Activated CD8-positive, alpha-beta memory T cell treated with anti-CD3 and anti-CD28 coated beads for 24 hours (primary cell): ENCODE measurements around the gene DOLPP1.
"Not testable (repeated sequence)": the region's sequence is repeated elsewhere in the genome, so short reads cannot be mapped to it uniquely, and the experiment has no call there.

Experiments used
- DNase-seq: peaks from one replicate; pipeline ENCODE4 v3.0.0-alpha.2; 2020

DOLPP1 gene, protein sequence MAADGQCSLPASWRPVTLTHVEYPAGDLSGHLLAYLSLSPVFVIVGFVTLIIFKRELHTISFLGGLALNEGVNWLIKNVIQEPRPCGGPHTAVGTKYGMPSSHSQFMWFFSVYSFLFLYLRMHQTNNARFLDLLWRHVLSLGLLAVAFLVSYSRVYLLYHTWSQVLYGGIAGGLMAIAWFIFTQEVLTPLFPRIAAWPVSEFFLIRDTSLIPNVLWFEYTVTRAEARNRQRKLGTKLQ

GRCh38 chr9:129080601-129081387 is at the start of gene DOLPP1:
Gene DOLPP1 (plus strand): TSS chr9:129081111. CDS start chr9:129081132, 21 bp downstream.
- DNase-seq, result peak; percentile 99

DNA sequence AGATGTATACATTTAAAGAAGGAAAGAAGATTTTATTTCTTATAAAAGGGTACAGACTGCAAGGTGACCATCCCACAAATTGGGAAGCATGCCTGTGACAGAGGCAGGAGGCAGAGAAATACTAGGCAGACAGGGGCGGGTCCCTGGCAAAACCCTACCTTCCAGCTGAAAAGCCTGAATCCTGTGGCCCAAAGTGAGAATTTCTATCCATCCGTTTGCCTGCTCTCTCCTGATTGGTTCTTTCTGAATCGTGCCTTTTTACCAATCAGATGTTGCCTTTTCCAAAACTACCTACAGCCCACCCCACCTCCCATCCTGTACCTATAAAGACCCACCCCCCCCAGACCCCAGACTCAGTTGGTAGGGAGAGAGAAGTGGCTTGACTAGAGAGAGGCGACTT is 49.4 kb upstream of the DOLPP1 start:
- DNase-seq, result no peak

DNA sequence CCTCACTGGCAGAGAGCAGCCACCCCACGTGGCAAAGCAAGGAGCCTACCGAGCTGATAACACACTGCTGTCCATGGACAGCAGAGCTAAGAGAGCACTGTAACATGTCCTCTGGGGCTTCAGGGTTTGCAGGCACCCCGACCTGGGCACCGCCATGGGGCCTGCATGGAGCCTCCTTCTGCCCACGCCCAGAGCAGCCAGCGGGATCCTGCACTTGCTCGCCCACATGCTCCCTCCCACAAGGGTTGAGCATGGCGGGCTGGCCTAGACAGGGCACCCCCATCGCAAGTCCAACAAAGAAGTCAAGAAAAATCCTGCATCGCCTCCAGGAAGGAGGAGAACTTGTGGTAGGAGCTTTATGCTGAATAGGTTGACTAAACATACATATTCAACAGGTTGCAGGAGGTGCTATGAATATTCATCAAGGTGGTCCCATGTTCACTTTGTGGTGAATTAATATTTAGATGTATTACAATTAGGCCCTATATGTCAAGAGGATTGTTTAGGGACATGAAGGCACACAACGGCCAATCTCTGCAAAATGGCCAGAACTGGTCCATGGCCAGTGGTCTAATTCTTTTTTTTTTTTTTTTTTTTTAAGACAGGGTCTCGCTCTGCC is 48.3 kb upstream of the DOLPP1 start:
- no peak for DNase-seq

- no peak for DNase-seq
Observed at GRCh38 chr9:129033216-129033615, 47.7 kb upstream of the DOLPP1 start.

GRCh38 chr9:129035838-129036237 is 45.1 kb upstream of the DOLPP1 start:
- not testable (repeated sequence) for DNase-seq

DNA sequence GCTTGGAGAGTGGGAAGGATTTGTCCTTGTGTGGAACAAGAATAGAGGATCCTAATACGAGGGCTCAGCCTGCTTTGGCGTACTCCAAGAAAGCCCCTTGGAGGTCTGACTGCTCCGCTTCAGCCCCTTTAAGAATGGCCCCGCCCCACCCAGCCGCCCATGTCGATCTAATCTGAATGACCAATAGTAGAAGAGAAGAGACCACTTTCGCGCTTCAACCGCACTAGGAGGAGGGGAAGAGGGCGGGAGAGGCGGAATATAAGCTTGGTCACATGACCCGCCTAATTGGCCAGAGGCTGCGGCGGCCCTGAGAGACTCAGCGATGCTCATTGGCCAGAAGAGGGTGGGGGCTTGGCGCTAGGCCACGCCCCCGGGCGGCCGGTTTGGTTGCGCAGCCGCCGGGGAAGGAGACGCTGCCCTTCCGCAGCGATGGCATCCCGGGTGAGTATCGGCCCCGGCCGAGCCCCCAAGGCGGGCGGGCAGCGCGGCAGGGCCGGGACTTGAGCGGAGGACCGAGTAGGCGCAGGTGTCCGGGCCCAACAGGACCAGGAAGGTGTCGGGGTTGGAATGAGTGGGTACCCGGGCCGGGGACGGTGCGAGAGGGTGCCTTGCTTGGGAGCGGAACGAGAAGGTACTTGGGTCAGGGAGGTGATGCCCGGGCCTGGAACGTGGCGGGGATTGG is 44.5 kb upstream of the DOLPP1 start, which contains the start of gene MIGA2:
Gene MIGA2, plus strand, starts transcription at position 386 of the 682 bp plus-strand sequence. CDS start 3,969 bp downstream, outside the sequence.
- DNase-seq, result peak; percentile 94

DNA sequence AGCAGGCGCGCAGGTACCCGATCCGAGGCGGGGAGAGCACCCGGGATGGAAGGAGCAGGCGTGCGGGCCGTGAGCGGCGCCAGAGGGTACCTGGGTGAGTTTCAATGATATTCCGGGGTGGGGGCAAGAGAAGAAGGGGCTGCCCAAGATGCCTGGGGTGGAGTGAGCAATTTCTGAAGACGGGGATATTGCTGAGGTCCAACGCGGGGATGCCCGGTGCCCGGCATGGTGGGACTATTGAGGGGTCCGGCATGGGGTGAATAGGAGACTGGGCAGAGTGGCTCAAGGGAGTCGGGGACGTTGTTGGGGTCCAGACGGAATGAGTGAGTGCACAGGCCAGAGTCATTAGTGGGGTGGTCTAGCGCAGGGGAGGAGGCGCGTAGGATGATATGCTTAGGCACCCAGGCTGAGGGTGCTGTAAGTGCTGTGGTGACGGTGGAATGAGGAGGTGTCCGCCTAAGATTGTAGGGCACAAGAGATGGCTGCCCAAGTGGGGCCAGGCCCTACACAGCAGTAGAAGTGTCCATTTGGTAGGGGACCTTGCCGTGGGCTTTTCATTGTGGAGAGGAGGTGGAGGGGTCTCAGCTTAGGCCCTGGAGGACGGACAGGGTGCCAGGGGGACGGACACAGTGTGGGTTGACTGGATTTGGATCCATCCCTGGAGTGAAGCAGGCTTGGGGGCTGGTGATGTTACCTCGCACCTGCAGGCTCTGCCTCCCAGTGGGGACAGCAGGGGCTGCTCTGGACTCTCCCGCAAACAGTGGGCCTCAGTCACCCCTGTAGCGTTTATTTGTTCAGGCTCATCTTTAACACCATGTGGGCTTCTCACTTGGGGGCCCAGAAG is 43.8 kb upstream of the DOLPP1 start:
- no peak for DNase-seq

- no peak for DNase-seq
Observed at GRCh38 chr9:129037767-129038098, 43.2 kb upstream of the DOLPP1 start.

GRCh38 chr9:129038109-129038852 is 42.6 kb upstream of the DOLPP1 start:
- DNase-seq, result no peak

DNA sequence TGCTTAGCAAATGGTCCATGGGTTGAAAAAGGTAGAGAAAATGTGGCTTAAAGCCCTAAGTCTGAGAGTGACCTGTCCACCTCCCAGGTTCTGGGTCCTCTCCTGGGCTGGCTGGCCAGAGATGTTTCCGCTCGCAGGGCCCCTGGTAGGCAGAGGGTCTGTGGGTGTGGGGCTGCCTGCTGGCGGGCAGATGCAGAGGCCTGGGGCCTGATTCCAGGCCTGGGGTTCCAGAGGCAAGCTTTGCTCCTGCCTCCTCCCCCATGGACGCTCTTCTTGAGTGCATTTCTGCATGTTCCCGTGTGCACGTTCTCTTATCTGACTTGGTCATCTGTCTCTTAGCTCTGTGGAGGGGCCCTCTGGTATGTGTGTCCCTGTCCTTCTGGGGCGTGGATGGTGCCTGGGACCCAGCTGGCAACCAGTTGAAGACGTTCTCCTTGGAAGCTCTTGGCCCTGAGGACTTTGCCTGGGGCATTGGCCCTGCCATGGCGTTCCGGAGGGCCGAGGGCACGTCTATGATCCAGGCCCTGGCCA is 40.7 kb upstream of the DOLPP1 start:
- no peak for DNase-seq

DNA sequence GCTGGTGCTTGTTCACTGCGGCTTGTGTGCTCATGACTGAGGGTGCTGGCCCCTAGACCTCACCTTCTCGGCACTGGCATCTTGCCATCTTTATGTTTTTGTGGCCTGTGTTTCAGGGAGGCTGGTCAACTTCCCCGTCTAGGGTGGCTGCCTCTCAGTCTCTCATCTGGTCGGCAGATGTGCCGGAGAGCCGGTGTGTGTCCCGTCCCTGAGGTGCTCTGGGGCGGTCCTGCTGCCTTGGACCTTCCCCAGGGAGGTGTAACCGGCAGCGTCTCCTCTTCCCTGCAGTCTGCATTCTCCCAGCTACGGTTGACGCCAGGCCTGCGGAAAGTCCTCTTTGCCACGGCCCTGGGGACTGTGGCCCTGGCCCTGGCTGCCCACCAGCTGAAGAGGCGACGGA is 38.9 kb upstream of the DOLPP1 start:
- no peak for DNase-seq

- no peak for DNase-seq
Observed at GRCh38 chr9:129052592-129052991, 28.3 kb upstream of the DOLPP1 start.

GRCh38 chr9:129053020-129053419 is 27.9 kb upstream of the DOLPP1 start:
- DNase-seq, result no peak

- no peak for DNase-seq
Observed at GRCh38 chr9:129054163-129054851, 26.6 kb upstream of the DOLPP1 start.

GRCh38 chr9:129058965-129059795 is 21.7 kb upstream of the DOLPP1 start:
- no peak for DNase-seq

DNA sequence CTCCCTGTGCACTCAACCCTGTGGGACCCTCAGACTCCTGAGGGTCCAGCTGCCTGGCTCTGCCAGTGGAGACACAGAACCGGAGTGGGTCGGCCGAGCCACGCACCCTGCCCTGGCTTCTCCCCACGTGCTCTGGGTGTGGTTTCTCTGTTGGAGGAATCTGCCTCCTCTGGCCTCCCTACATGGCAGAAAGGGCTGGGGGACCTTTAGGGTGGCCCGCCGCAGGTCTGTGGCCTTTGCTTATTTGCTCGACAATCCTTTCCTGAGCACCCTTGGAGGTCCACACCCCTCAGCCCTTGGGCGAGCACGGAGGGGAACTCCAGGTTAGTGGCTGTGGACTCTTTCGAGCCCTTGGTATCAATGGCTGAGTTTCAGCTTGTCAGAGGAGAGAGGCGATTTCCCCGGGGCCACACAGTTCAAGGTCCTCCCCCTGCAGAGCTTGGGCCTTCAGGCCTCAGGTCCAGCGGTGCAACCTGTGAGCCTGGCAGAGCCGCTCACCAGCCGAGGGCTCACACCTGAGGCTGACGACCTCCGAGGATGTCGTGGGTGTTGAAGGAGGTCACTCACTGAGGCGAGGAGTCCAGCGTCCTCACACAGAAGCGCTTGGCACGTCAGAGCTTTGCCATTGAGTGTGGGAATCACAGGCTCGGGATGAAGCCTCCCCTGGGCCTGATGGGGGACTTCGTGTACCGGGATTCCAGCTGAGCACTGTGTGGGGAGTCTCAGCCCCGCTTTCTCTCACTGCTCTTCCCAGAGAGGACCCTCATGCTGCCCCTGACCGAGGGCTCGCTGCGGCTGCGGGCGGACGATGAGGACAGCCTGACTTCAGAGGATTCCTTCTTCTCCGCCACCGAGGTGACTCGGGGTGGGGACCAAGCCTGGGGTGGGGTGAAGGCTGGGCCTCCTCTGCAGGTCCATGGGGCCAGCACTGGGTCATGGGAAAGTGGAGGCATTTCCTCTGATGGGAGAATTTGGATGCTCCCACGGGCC is 20.8 kb upstream of the DOLPP1 start:
- no peak for DNase-seq

- no peak for DNase-seq
Observed at GRCh38 chr9:129060991-129061390, 19.9 kb upstream of the DOLPP1 start.

- DNase-seq, result no peak
Observed at GRCh38 chr9:129063061-129063460, 17.9 kb upstream of the DOLPP1 start.

- DNase-seq, result no peak
Observed at GRCh38 chr9:129064499-129064908, 16.4 kb upstream of the DOLPP1 start.
